CD14-positive monocyte (primary cell): ENCODE data around the gene CXXC5. TPM values are rescaled to one million over a fixed set of nuclear protein-coding genes. Genes with fewer than 3 reads are reported as not detected.

Source experiments
- DNase-seq, 3 donors: peaks; one replicate each; pipeline ENCODE4 v3.0.0-alpha.2; 2011 to 2022
- H2AFZ ChIP-seq: 2 replicates; pipeline ENCODE4 v1.6.0; 2012; ENCODE audit warnings: mild to moderate bottlenecking, low read depth, low read length, inconsistent platforms; ENCODE audit not compliant: insufficient read depth, poor library complexity, severe bottlenecking
- H3K27ac ChIP-seq, 2 donors: 1 replicate in 1 of 2; 2 replicates in 1 of 2; pipeline ENCODE4 v1.5.1; 2012 to 2013; ENCODE audit warnings: low read length in 2 of 2, control low read depth in 1 of 2, inconsistent platforms in 1 of 2, low read depth in 1 of 2, mild to moderate bottlenecking in 1 of 2
- H3K27me3 ChIP-seq, 2 donors: one replicate each; pipeline versions ENCODE4 v1.6.0 to v1.6.1; 2011 to 2013; ENCODE audit warnings: low read length in 2 of 2; ENCODE audit not compliant: control insufficient read depth in 2 of 2, insufficient read depth in 2 of 2
- H3K36me3 ChIP-seq, 2 donors: replicated peaks in 1 of 2; 1 replicate in 1 of 2; 2 replicates in 1 of 2; pipeline versions ENCODE4 v1.5.1 to v1.6.1; 2012 to 2013; ENCODE audit warnings: low read length in 2 of 2, control low read depth in 1 of 2, inconsistent platforms in 1 of 2, mild to moderate bottlenecking in 1 of 2; ENCODE audit not compliant: insufficient read depth in 2 of 2, control insufficient read depth in 1 of 2
- H3K4me1 ChIP-seq, 2 donors: 1 replicate in 1 of 2; 2 replicates in 1 of 2; pipeline versions ENCODE4 v1.5.1 to v1.6.1; 2012 to 2013; ENCODE audit warnings: low read length in 2 of 2, control low read depth in 1 of 2, inconsistent platforms in 1 of 2, mild to moderate bottlenecking in 1 of 2, moderate library complexity in 1 of 2; ENCODE audit not compliant: insufficient read depth in 2 of 2, control insufficient read depth in 1 of 2
- H3K4me2 ChIP-seq: replicated peaks from 2 replicates; pipeline ENCODE3; 2012; ENCODE audit warnings: low read length, moderate library complexity, mild to moderate bottlenecking; ENCODE audit not compliant: poor library complexity, severe bottlenecking; ENCODE audit errors: extremely low read depth
- H3K4me3 ChIP-seq, 3 experiments: fragments of 200-600 bp in 1 of 3; sonication (generic) in 1 of 3; replicated peaks in 1 of 3; 1 replicate in 2 of 3; 2 replicates in 1 of 3; pipeline ENCODE4 v1.5.1; 2011 to 2013; ENCODE audit warnings: low read length in 3 of 3, mild to moderate bottlenecking in 3 of 3, control low read depth in 2 of 3, low read depth in 2 of 3, inconsistent platforms in 1 of 3, moderate library complexity in 1 of 3
- H3K79me2 ChIP-seq: 2 replicates; pipeline ENCODE4 v1.6.0; 2012; ENCODE audit warnings: mild to moderate bottlenecking, control low read depth, inconsistent platforms, low read length, moderate library complexity; ENCODE audit not compliant: insufficient read depth
- H3K9ac ChIP-seq: 2 replicates; pipeline ENCODE4 v1.6.0; 2017; ENCODE audit warnings: low read length, mild to moderate bottlenecking; ENCODE audit not compliant: insufficient read depth, poor library complexity, severe bottlenecking
- H3K9me3 ChIP-seq, 2 donors: replicated peaks in 1 of 2; 1 replicate in 1 of 2; 2 replicates in 1 of 2; pipeline versions ENCODE4 v1.5.1 to v1.6.1; 2012 to 2013; ENCODE audit warnings: low read length in 2 of 2, control low read depth in 1 of 2; ENCODE audit not compliant: control insufficient read depth in 1 of 2, insufficient read depth in 1 of 2
- H4K20me1 ChIP-seq: 2 replicates; pipeline ENCODE4 v1.6.0; 2012; ENCODE audit warnings: mild to moderate bottlenecking, low read length, control low read depth, moderate library complexity; ENCODE audit not compliant: insufficient read depth
- H3K27ac Mint-ChIP-seq, 7 donors: one replicate each; pipeline ENCODE4 v1.8.0; 2020; ENCODE audit warnings: mild to moderate bottlenecking in 7 of 7, mixed read lengths in 7 of 7, moderate library complexity in 6 of 7, inconsistent platforms in 2 of 7
- H3K27me3 Mint-ChIP-seq, 3 donors: one replicate each; pipeline ENCODE4 v1.8.0; 2021 to 2022; ENCODE audit warnings: low read depth in 3 of 3, mild to moderate bottlenecking in 3 of 3, mixed read lengths in 3 of 3, moderate library complexity in 3 of 3, inconsistent platforms in 1 of 3
- H3K36me3 Mint-ChIP-seq, 2 donors: one replicate each; pipeline ENCODE4 v1.8.0; 2020; ENCODE audit warnings: mixed read lengths in 2 of 2, inconsistent platforms in 1 of 2, mild to moderate bottlenecking in 1 of 2
- H3K4me1 Mint-ChIP-seq: one replicate; pipeline ENCODE4 v1.8.0; 2020; ENCODE audit warnings: mild to moderate bottlenecking, mixed read lengths
- H3K4me3 Mint-ChIP-seq, 2 donors: one replicate each; pipeline ENCODE4 v1.8.0; 2020; ENCODE audit warnings: mild to moderate bottlenecking in 2 of 2, mixed read lengths in 2 of 2, moderate library complexity in 1 of 2
- H3K9me3 Mint-ChIP-seq, 7 donors: one replicate each; pipeline ENCODE4 v1.8.0; 2020 to 2022; ENCODE audit warnings: mixed read lengths in 7 of 7, mild to moderate bottlenecking in 6 of 7, moderate library complexity in 6 of 7, inconsistent platforms in 2 of 7
- CTCF ChIP-seq: fragments of 200-600 bp; IDR thresholded peaks from one replicate; pipeline ENCODE4 v1.8.0; 2022; ENCODE audit warnings: antibody characterized with exemption, mild to moderate bottlenecking
- WGBS: methylation state at CpG from one replicate; pipeline ENCODE4 v1.1.5; 2013; ENCODE audit warnings: missing lambda C conversion rate; ENCODE audit not compliant: insufficient coverage; 5-methylcytosine and 5-hydroxymethylcytosine counted together
- intact Hi-C, 2 donors: fragments of 100-400 bp; cut with micrococcal nuclease; formaldehyde crosslinking; loops; one replicate each; pipeline versions ENCODE4 v1.15.0 to v1.15.1; 2023
- polyA plus RNA-seq, 3 donors: library from polyadenylated mRNA; depleted of rRNA in 1 of 3; unstranded in 2 of 3; stranded (reverse) in 1 of 3; fragments of 300-500 nt in 2 of 3; fragments of >200 nt in 1 of 3; fragmentation: Illumina TruSeq in 2 of 3; gene quantifications; 1 replicate in 2 of 3; 2 replicates in 1 of 3; pipeline ENCODE4 v1.2.3, GENCODE V29; 2012 to 2021

The CXXC5 gene
- polyA plus RNA-seq, 3 donors: 22.4 to 37.2 (median 33.7) TPM

DNA sequence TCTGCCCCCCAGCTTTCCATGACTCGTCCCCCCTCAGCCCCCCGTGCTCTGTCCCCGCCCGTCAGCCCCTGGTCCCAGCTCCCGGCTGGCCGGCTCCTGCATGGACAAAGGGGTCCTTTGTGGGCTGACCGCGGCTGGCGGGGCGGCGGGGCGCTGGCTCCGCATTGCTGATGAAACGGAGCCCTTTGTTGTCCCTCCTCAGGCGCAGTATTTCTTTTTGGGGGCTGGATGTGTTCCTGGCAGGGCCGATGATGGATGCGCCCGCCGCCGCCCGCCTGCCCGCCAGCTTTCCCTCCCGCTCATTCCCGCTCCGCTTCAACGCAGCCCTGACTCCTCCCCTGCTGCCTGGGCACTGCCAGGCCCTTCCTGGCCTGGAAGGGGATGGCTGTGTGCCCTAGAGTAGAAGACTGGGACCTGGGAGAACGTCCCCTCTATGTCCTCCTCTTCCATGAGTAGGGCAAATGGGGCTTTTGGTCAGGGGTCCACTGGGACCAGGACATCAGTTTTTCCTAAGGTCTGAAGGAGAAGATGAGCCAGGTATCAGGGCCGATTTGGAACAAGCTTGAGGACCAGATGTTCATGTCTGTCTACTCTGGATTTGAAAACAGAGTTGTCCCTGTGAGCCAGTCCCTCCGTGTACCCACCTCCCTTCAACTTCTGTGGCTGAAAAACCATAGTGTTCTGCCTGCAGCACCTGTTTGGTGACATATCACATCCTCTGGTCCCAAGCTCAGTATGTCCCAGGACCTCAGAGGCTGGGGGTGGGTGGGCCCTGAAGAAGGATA lies 29.0 kb downstream of the CXXC5 start:
- Mint-ChIP-seq H3K27me3 (peaks cover 1 to 5% (median 4%) of the 10 kb centered on the region in 3 donors), H3K9me3 (no peaks in the 10 kb centered on the region), H3K27ac (no peak overlapping the region), H3K36me3 (peaks cover 28 to 40% of the 10 kb centered on the region in 2 donors), H3K4me1 (peaks cover 1% of the 10 kb centered on the region), H3K4me3 (no peak overlapping the region)
- H2AFZ ChIP-seq: no peak overlapping the region
- no peak overlapping the region for H3K9ac ChIP-seq
- no peaks in the 10 kb centered on the region for H3K9me3 ChIP-seq
- no peak for DNase-seq
- intact Hi-C loops: no loop called here
- no peak overlapping the region for H3K4me3 ChIP-seq
- peaks cover 75% of the 10 kb centered on the region for H4K20me1 ChIP-seq
- no peaks in the 10 kb centered on the region for H3K4me1 ChIP-seq
- TF ChIP-seq CTCF: no peak
- H3K27me3 ChIP-seq: no peaks in the 10 kb centered on the region
- H3K79me2 ChIP-seq: no peaks in the 10 kb centered on the region
- WGBS: 94% methylated on average over 20 of the region's 29 CpGs
- peaks cover 13 to 24% of the 10 kb centered on the region in 2 donors for H3K36me3 ChIP-seq
- no peak overlapping the region for H3K27ac ChIP-seq
- no peak overlapping the region for H3K4me2 ChIP-seq

GRCh38 chr5:139677736-139678613 lies 29.8 kb downstream of the CXXC5 start:
- H3K79me2 ChIP-seq: no peaks in the 10 kb centered on the region
- no peak overlapping the region for H3K9ac ChIP-seq
- no peak for DNase-seq
- intact Hi-C loops: no loop called here
- no peaks in the 10 kb centered on the region for H3K9me3 ChIP-seq
- Mint-ChIP-seq H3K36me3 (peaks cover 33 to 44% of the 10 kb centered on the region in 2 donors), H3K4me1 (peaks cover 1% of the 10 kb centered on the region), H3K9me3 (no peaks in the 10 kb centered on the region), H3K4me3 (no peak overlapping the region), H3K27ac (peak overlapping the region in 1 of 7 donors; percentile 50), H3K27me3 (peaks cover 1 to 5% (median 3%) of the 10 kb centered on the region in 3 donors)
- no peak overlapping the region for H3K27ac ChIP-seq
- H2AFZ ChIP-seq: no peak overlapping the region
- no peaks in the 10 kb centered on the region for H3K4me1 ChIP-seq
- H3K4me2 ChIP-seq: no peak overlapping the region
- H3K4me3 ChIP-seq: no peak overlapping the region
- no peak for TF ChIP-seq CTCF
- 88% methylated on average over 13 of the region's 22 CpGs for WGBS
- peaks cover 18 to 32% of the 10 kb centered on the region in 2 donors for H3K36me3 ChIP-seq
- peaks cover 68% of the 10 kb centered on the region for H4K20me1 ChIP-seq
- H3K27me3 ChIP-seq: no peaks in the 10 kb centered on the region
